H9 (cell line): ENCODE measurements around the gene MEN1. TPM values are rescaled to one million over a fixed set of nuclear protein-coding genes. Genes with fewer than 3 reads are reported as not detected.

Source experiments
- DNase-seq: peaks from one replicate; pipeline ENCODE4 v3.0.0-alpha.2; 2017
- H2AFZ ChIP-seq: one replicate; pipeline ENCODE4 v1.6.1; 2013; ENCODE audit warnings: mild to moderate bottlenecking, low read length, control low read depth, moderate library complexity
- H2AK5ac ChIP-seq: 2 replicates; pipeline ENCODE4 v1.6.1; 2013; ENCODE audit warnings: low read length, control low read depth, mixed read lengths; ENCODE audit not compliant: insufficient read length
- H2BK120ac ChIP-seq: one replicate; pipeline ENCODE4 v1.6.1; 2013; ENCODE audit warnings: low read depth, mild to moderate bottlenecking, low read length, control low read depth, inconsistent platforms; ENCODE audit not compliant: poor library complexity, severe bottlenecking
- H2BK12ac ChIP-seq: 2 replicates; pipeline ENCODE4 v1.6.1; 2013; ENCODE audit warnings: low read length, control low read depth, mixed read lengths, low read depth; ENCODE audit not compliant: insufficient read length
- H2BK15ac ChIP-seq: 2 replicates; pipeline ENCODE4 v1.6.1; 2013; ENCODE audit warnings: low read depth, low read length, control low read depth
- H2BK20ac ChIP-seq: one replicate; pipeline ENCODE4 v1.6.1; 2013; ENCODE audit warnings: low read depth, mild to moderate bottlenecking, low read length, control low read depth, inconsistent platforms; ENCODE audit not compliant: poor library complexity, severe bottlenecking
- H2BK5ac ChIP-seq: 2 replicates; pipeline ENCODE4 v1.6.1; 2013; ENCODE audit warnings: low read length, control low read depth, mixed read lengths; ENCODE audit not compliant: insufficient read length
- H3K14ac ChIP-seq: 2 replicates; pipeline ENCODE4 v1.6.1; 2013; ENCODE audit warnings: low read length, control low read depth; ENCODE audit not compliant: insufficient read depth
- H3K18ac ChIP-seq: 2 replicates; pipeline ENCODE4 v1.6.1; 2013; ENCODE audit warnings: low read depth, mild to moderate bottlenecking, mixed read lengths, low read length, control low read depth; ENCODE audit not compliant: insufficient read length
- H3K23ac ChIP-seq: 2 replicates; pipeline ENCODE4 v1.6.1; 2013; ENCODE audit warnings: low read length, control low read depth, mixed read lengths, low read depth; ENCODE audit not compliant: insufficient read length
- H3K23me2 ChIP-seq: 2 replicates; pipeline ENCODE4 v1.6.1; 2013; ENCODE audit warnings: low read depth, mild to moderate bottlenecking, mixed read lengths, low read length, control low read depth; ENCODE audit not compliant: insufficient read length, poor library complexity, severe bottlenecking
- H3K27ac ChIP-seq: 2 replicates; pipeline ENCODE4 v1.5.1; 2013; ENCODE audit warnings: low read length, control low read depth, mixed read lengths, low read depth; ENCODE audit not compliant: insufficient read length
- H3K27me3 ChIP-seq: 2 replicates; pipeline ENCODE4 v1.6.1; 2013; ENCODE audit warnings: low read length, control low read depth, inconsistent platforms; ENCODE audit not compliant: insufficient read depth
- H3K4ac ChIP-seq: 2 replicates; pipeline ENCODE4 v1.6.1; 2013; ENCODE audit warnings: low read depth, mild to moderate bottlenecking, control low read depth, inconsistent platforms, low read length, moderate library complexity
- H3K4me1 ChIP-seq: 2 replicates; pipeline ENCODE4 v1.6.1; 2013; ENCODE audit warnings: low read length, control low read depth, inconsistent platforms; ENCODE audit not compliant: insufficient read depth
- H3K4me2 ChIP-seq: 2 replicates; pipeline ENCODE4 v1.6.1; 2013; ENCODE audit warnings: low read length, control low read depth, mixed read lengths; ENCODE audit not compliant: insufficient read length, insufficient read depth
- H3K56ac ChIP-seq: 2 replicates; pipeline ENCODE4 v1.6.1; 2013; ENCODE audit warnings: low read depth, mild to moderate bottlenecking, mixed read lengths, low read length, control low read depth; ENCODE audit not compliant: insufficient read length
- H3K79me1 ChIP-seq: 2 replicates; pipeline ENCODE4 v1.6.1; 2013; ENCODE audit warnings: low read depth, mild to moderate bottlenecking, moderate library complexity, low read length, control low read depth, inconsistent platforms; ENCODE audit not compliant: insufficient read depth, poor library complexity, severe bottlenecking
- H3K79me2 ChIP-seq: 2 replicates; pipeline ENCODE4 v1.6.1; 2013; ENCODE audit warnings: low read length, control low read depth, inconsistent platforms; ENCODE audit not compliant: insufficient read depth
- H3K9ac ChIP-seq: 2 replicates; pipeline ENCODE4 v1.6.1; 2013; ENCODE audit warnings: low read length, control low read depth, mixed read lengths; ENCODE audit not compliant: insufficient read length; ENCODE audit errors: extremely low read depth
- H3K9me3 ChIP-seq: one replicate; pipeline ENCODE4 v1.6.1; 2013; ENCODE audit warnings: low read depth, low read length, inconsistent platforms; ENCODE audit not compliant: control insufficient read depth
- H3T11ph ChIP-seq: one replicate; pipeline ENCODE4 v1.6.1; 2013; ENCODE audit warnings: mild to moderate bottlenecking, low read length, control low read depth, inconsistent platforms
- H4K20me1 ChIP-seq: one replicate; pipeline ENCODE4 v1.6.1; 2013; ENCODE audit not compliant: control insufficient read depth, insufficient read length, insufficient read depth
- H4K5ac ChIP-seq: 2 replicates; pipeline ENCODE4 v1.6.1; 2013; ENCODE audit warnings: low read depth, mild to moderate bottlenecking, mixed read lengths, low read length, control low read depth; ENCODE audit not compliant: insufficient read length
- H4K8ac ChIP-seq: replicated peaks from 2 replicates; pipeline ENCODE4 v1.6.1; 2013; ENCODE audit warnings: low read length, control low read depth, mixed read lengths, low read depth; ENCODE audit not compliant: insufficient read length
- H4K91ac ChIP-seq: 2 replicates; pipeline ENCODE4 v1.6.1; 2013; ENCODE audit warnings: low read depth, mild to moderate bottlenecking, moderate library complexity, mixed read lengths, low read length, control low read depth; ENCODE audit not compliant: insufficient read length
- H3K27ac Mint-ChIP-seq, 3 experiments: 2 replicates in 2 of 3; 3 replicates in 1 of 3; pipeline ENCODE4 v1.8.0; 2020 to 2021; ENCODE audit warnings: mixed read lengths in 3 of 3, mild to moderate bottlenecking in 1 of 3, moderate library complexity in 1 of 3
- H3K27me3 Mint-ChIP-seq: 2 replicates; pipeline ENCODE4 v1.8.0; 2021; ENCODE audit warnings: low read depth, mild to moderate bottlenecking, moderate library complexity, mixed read lengths
- H3K36me3 Mint-ChIP-seq, 3 experiments: 2 replicates in 2 of 3; 3 replicates in 1 of 3; pipeline ENCODE4 v1.8.0; 2020 to 2021; ENCODE audit warnings: low read depth in 3 of 3, mixed read lengths in 3 of 3; ENCODE audit not compliant: insufficient read depth in 1 of 3
- H3K4me1 Mint-ChIP-seq, 2 experiments: 2 replicates each; pipeline ENCODE4 v1.8.0; 2020; ENCODE audit warnings: mixed read lengths in 2 of 2
- H3K4me3 Mint-ChIP-seq, 2 experiments: 2 replicates in 1 of 2; 3 replicates in 1 of 2; pipeline ENCODE4 v1.8.0; 2020 to 2021; ENCODE audit warnings: mild to moderate bottlenecking in 2 of 2, mixed read lengths in 2 of 2, moderate library complexity in 1 of 2
- H3K9me3 Mint-ChIP-seq, 2 experiments: 2 replicates in 1 of 2; 3 replicates in 1 of 2; pipeline ENCODE4 v1.8.0; 2020; ENCODE audit warnings: mild to moderate bottlenecking in 2 of 2, mixed read lengths in 2 of 2, moderate library complexity in 1 of 2
- WGBS: extraction: QIAGEN DNeasy Blood & Tissue Kit; methylation state at CpG from one replicate; pipeline ENCODE4 v1.1.7; 2013; ENCODE audit warnings: missing lambda C conversion rate, low lambda C conversion rate, mixed read lengths; ENCODE audit not compliant: insufficient read length; ENCODE audit errors: extremely low coverage; 5-methylcytosine and 5-hydroxymethylcytosine counted together
- total RNA-seq: library from RNA; stranded (reverse); gene quantifications from 2 replicates; pipeline ENCODE4 v1.2.1, GENCODE V29; 2021
- TF ChIP-seq, protein P1 (sequence below): fragments of 200-600 bp; sonication (generic); conservative IDR thresholded peaks from 3 replicates; pipeline ENCODE4 v1.8.0; 2021; ENCODE audit warnings: antibody characterized with exemption, mild to moderate bottlenecking

Gene MEN1
- total RNA-seq, 1 experiment from 2014 or later, result 49.9 TPM

DNA sequence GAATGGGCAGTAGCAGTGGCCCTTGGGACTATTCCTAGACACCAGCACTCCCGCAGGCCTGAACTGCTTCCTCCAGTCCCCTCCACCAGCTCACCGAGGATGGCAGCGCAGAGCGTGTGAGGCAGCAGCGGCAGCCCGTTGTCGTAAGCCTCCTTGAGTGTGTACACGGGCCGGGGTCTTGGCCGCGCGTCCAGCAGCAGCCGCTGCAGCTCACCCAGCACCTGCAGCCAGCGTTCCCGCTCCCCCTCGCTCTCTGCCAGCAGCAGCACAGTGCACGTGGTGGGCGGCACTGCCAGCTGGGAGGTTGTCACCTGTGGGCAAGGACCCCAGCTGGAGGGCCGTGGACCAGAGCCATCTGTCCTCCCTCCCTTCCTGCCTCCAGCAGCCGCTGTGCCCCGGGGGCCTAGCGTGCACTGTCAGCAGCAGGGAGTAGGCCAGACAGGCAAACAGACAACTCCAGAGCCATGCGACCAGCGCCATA is 21.1 kb upstream of the MEN1 start:
- Mint-ChIP-seq H3K9me3 (no peaks in the 10 kb centered on the region), H3K27ac (no peak overlapping the region; a peak in 1 of 7 replicates), H3K4me1 (no peaks in the 10 kb centered on the region), H3K4me3 (no peak overlapping the region), H3K27me3 (no peaks in the 10 kb centered on the region), H3K36me3 (peaks cover 0 to 45% (median 21%) of the 10 kb centered on the region in 3 experiments; a peak in 4 of 7 replicates)
- no peak overlapping the region for H2BK120ac ChIP-seq
- no peak overlapping the region for H3K23ac ChIP-seq
- no peaks in the 10 kb centered on the region for H4K20me1 ChIP-seq
- H3K4me1 ChIP-seq, result no peaks in the 10 kb centered on the region
- H2AFZ ChIP-seq, result no peak overlapping the region
- no peak overlapping the region for H2BK12ac ChIP-seq
- H3K14ac ChIP-seq, result no peak overlapping the region
- no peak overlapping the region for H4K91ac ChIP-seq
- H3K79me2 ChIP-seq, result no peaks in the 10 kb centered on the region
- H3K23me2 ChIP-seq, result no peaks in the 10 kb centered on the region
- H3K27ac ChIP-seq, result no peak overlapping the region
- no peak overlapping the region for H3K4me2 ChIP-seq
- no peak for DNase-seq
- no peak overlapping the region for H3K18ac ChIP-seq
- no peaks in the 10 kb centered on the region for H3K27me3 ChIP-seq
- H2BK15ac ChIP-seq, result no peak overlapping the region
- H3K79me1 ChIP-seq, result no peaks in the 10 kb centered on the region
- H2BK20ac ChIP-seq, result no peak overlapping the region
- no peak overlapping the region for H4K8ac ChIP-seq
- TF ChIP-seq, protein P1, sequence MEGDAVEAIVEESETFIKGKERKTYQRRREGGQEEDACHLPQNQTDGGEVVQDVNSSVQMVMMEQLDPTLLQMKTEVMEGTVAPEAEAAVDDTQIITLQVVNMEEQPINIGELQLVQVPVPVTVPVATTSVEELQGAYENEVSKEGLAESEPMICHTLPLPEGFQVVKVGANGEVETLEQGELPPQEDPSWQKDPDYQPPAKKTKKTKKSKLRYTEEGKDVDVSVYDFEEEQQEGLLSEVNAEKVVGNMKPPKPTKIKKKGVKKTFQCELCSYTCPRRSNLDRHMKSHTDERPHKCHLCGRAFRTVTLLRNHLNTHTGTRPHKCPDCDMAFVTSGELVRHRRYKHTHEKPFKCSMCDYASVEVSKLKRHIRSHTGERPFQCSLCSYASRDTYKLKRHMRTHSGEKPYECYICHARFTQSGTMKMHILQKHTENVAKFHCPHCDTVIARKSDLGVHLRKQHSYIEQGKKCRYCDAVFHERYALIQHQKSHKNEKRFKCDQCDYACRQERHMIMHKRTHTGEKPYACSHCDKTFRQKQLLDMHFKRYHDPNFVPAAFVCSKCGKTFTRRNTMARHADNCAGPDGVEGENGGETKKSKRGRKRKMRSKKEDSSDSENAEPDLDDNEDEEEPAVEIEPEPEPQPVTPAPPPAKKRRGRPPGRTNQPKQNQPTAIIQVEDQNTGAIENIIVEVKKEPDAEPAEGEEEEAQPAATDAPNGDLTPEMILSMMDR, result no peak
- H2BK5ac ChIP-seq, result no peak overlapping the region
- H3T11ph ChIP-seq, result no peak overlapping the region
- H4K5ac ChIP-seq, result no peak overlapping the region
- H3K4ac ChIP-seq, result no peak overlapping the region
- no peak overlapping the region for H3K56ac ChIP-seq
- no peak overlapping the region for H2AK5ac ChIP-seq
- H3K9ac ChIP-seq, result no peak overlapping the region
- no CpG with 5 or more reads among the region's 24 CpGs for WGBS
- no peaks in the 10 kb centered on the region for H3K9me3 ChIP-seq
